ENCODE measurements around the gene CNTNAP1.

CNTNAP1 gene

DNA sequence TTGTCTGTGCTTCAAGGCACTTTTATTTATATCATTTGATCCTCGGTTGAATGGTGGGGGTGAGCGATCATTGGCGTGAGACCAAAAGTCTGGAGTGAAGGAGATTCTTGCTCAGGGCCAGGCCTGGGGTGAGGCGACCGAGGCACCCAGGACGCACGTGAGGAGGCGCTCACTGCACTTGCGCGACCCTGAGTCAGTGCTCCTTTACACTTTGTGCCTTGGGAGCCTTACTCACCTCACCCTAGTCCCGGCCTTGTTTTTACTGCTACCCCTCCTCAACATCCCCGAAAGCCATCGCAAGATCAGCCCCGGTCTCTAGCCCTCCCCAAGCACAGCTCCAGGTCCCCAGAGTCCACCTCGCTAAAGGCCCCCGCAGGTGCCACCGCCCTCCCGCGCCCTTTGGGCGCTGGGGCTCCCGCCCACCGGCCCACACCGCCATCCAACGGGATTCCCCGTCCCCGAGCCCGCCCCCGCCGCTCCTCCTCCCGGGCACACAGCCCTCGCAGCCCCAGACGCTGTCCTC is 62.0 kb downstream of the CNTNAP1 start:
- Histone ChIP-seq H3K4me3 (ENCODE audit: low read length in 2 of 2) (peak overlapping the region; percentile 91 to 95), H3K4me1 (ENCODE audit: control insufficient read depth, insufficient read depth, low read length) (peaks cover 22% of the 10 kb centered on the region), H3K9me3 (ENCODE audit: control insufficient read depth in 2 of 2, low read length in 2 of 2) (no peaks in the 10 kb centered on the region), H3K9ac (ENCODE audit: low read length in 2 of 2) (peak overlapping the region; percentile 81 to 83), H3K27ac (ENCODE audit: low read length) (peak overlapping the region; percentile 76), H3K27me3 (ENCODE audit: control insufficient read depth in 1 of 2, insufficient read depth in 2 of 2, low read length in 2 of 2) (peaks cover 0 to under 1% of the 10 kb centered on the region in 2 donors), H3K36me3 (ENCODE audit: control insufficient read depth in 2 of 2, insufficient read depth in 2 of 2, low read length in 2 of 2) (no peaks in the 10 kb centered on the region)

DNA sequence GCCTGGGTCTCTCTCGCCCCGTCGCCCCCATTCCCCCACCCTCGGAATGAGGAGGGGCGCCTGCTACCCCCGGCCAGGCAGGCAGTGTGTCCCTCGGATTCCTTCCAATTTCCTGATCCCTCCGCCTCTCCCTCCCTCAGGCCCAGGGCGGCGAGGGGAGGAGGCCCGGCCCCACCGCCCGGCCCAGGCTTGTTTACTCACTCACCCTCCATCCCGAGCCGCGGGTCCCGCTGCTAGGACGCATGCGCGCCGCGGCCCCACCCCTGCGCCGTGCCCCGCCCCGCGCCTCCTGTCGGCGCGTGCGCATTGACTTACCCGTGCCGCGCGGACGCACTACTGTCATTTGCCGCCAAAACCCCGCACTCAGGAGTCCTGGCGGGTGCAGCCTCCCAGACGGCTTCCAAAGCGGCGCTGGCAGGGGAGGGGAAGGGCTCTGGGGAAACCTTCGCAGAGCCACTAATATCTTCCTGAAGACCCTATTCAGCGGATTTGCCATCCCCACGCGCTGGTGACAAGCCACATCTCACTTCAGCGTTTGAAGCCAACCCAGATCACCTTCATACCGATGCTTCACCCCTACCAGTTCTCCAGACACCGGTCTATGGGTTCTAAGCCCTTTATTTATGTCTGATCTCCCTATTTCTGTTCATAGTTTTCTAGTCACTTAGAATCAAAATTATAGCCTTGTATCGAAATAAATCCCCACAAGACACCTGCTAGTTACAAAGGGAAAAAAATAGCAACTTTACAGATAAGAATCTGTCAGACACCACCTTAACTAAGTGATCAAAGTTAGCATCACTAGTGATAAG is 62.7 kb downstream of the CNTNAP1 start, which contains the start of gene EZH1:
Gene EZH1, minus strand, starts transcription at position 235 of the 812 bp plus-strand sequence. CDS start 16,099 bp downstream, outside the sequence.
- H3K27ac ChIP-seq (ENCODE audit: low read length) = peak within 1 kb of the TSS; percentile 76
- H3K4me1 ChIP-seq (ENCODE audit: control insufficient read depth, insufficient read depth, low read length) = peaks cover 27% of the 10 kb centered on the region
- H3K36me3 ChIP-seq (ENCODE audit: control insufficient read depth in 2 of 2, insufficient read depth in 2 of 2, low read length in 2 of 2) = no peaks in the 10 kb centered on the region
- peaks cover 0 to 3% of the 10 kb centered on the region in 2 donors for H3K27me3 ChIP-seq (ENCODE audit: control insufficient read depth in 1 of 2, insufficient read depth in 2 of 2, low read length in 2 of 2)
- no peaks in the 10 kb centered on the region for H3K9me3 ChIP-seq (ENCODE audit: control insufficient read depth in 2 of 2, low read length in 2 of 2)
- peak within 1 kb of the TSS; percentile 81 to 83 for H3K9ac ChIP-seq (ENCODE audit: low read length in 2 of 2)
- peak within 1 kb of the TSS; percentile 91 to 95 for H3K4me3 ChIP-seq (ENCODE audit: low read length in 2 of 2)

DNA sequence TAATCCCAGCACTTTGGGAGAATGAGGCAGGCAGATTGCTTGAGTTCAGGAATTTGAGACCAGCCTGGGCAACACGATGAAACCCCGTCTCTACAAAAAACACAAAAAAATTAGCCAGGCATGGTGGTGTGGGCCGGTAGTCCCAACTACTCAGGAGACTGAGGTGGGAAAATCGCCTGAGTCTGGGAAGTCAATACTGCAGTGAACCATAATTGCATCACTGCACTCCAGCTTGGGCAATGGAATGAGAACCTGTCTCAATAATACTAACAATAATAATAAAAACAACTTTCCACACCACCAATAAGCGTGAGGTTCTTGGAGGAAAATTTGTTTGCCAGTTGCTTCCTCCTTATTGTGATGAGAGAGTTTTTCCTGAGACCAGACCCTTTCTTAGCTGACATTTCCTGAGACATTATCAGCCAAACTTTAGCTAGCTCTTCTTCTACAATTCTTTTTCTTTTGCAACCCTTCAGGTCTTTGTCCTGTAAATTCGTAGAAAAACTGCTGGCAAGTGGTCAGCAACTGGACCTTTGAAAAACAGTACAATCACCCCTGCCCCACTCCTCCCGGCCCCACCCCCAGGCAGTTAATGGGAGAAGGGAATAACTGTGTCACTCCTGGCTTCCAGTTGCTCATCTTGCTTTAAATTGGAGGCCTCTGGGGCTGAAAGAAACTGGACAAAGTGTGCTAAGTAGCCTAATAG is 66.0 kb downstream of the CNTNAP1 start:
- Histone ChIP-seq H3K4me1 (ENCODE audit: control insufficient read depth, insufficient read depth, low read length) (peaks cover 27% of the 10 kb centered on the region), H3K4me3 (ENCODE audit: low read length in 2 of 2) (no peak overlapping the region), H3K27ac (ENCODE audit: low read length) (peak overlapping the region; percentile 64)

DNA sequence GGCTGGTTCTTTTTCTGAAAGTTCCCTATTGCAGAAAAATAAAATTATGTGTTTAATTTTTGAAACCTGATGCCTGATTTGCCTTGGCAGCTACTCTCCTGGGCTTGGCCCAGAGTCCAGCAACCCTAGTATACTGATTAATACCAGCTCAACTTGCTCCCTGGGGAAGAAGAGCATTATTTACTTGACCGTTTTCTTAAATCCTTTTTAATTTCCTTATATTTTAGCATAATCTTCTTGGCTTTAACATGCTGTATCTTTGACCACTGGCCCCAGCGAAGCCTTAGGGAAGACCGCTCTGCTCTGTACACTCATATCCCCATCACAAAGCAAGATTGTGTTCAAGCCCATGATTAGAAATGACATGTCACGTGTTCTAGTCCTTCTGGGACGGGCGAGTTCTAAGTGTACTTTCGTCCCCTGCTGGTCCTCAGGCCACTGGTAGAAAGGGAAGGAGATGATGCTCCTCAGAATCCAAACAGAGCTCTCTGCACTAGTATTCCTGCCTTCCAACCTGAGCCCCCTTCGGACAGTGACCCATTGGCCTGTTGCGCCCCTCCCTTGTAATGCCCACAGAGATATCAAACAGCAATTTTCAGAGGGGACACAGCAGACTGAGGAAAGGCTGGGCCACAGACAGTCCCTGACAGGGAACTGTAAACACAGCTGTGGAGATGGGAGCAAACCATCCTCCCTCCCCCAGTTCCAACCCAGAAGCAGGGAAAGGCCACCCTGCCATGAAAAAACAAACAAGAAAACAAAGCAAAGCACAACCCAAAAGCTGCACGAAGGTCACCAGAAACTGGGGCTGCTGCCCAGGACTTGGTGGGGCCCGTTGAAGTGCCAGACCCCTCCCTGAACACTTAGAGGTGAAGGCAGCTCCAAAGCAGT is 66.8 kb downstream of the CNTNAP1 start:
- H3K27ac ChIP-seq (ENCODE audit: low read length) = peak overlapping the region; percentile 64
- peak overlapping the region in 1 of 2 donors; percentile 13 for H3K9ac ChIP-seq (ENCODE audit: low read length in 2 of 2)
- H3K36me3 ChIP-seq (ENCODE audit: control insufficient read depth in 2 of 2, insufficient read depth in 2 of 2, low read length in 2 of 2) = no peaks in the 10 kb centered on the region

More for the DNA sequence above, 66.0 kb downstream of the CNTNAP1 start:
- Histone ChIP-seq H3K9ac (ENCODE audit: low read length in 2 of 2) (no peak overlapping the region), H3K27me3 (ENCODE audit: control insufficient read depth in 1 of 2, insufficient read depth in 2 of 2, low read length in 2 of 2) (peaks cover 0 to 3% of the 10 kb centered on the region in 2 donors), H3K9me3 (ENCODE audit: control insufficient read depth in 2 of 2, low read length in 2 of 2) (no peaks in the 10 kb centered on the region), H3K36me3 (ENCODE audit: control insufficient read depth in 2 of 2, insufficient read depth in 2 of 2, low read length in 2 of 2) (no peaks in the 10 kb centered on the region)

More for the DNA sequence above, 66.8 kb downstream of the CNTNAP1 start:
- Histone ChIP-seq H3K4me1 (ENCODE audit: control insufficient read depth, insufficient read depth, low read length) (peaks cover 20% of the 10 kb centered on the region), H3K9me3 (ENCODE audit: control insufficient read depth in 2 of 2, low read length in 2 of 2) (no peaks in the 10 kb centered on the region), H3K27me3 (ENCODE audit: control insufficient read depth in 1 of 2, insufficient read depth in 2 of 2, low read length in 2 of 2) (peaks cover 0 to 3% of the 10 kb centered on the region in 2 donors), H3K4me3 (ENCODE audit: low read length in 2 of 2) (no peak overlapping the region)

Measured in stomach smooth muscle (tissue), 2 donors.